GM06990 (cell line): ENCODE measurements around the gene ZNF462.

Experiments
- DNase-seq: peaks from one replicate; pipeline ENCODE4 v3.0.0-alpha.2; 2011; ENCODE audit not compliant: insufficient read length; ENCODE audit errors: extremely low read depth
- H3K27me3 ChIP-seq: replicated peaks from 2 replicates; pipeline ENCODE4 v1.6.0; 2011; ENCODE audit warnings: low read length; ENCODE audit not compliant: control insufficient read depth, insufficient read depth
- H3K36me3 ChIP-seq: 2 replicates; pipeline ENCODE4 v1.5.1; 2011; ENCODE audit warnings: low read length; ENCODE audit not compliant: control insufficient read depth, insufficient read depth
- H3K4me3 ChIP-seq: replicated peaks from 2 replicates; pipeline ENCODE4 v1.5.1; 2011; ENCODE audit warnings: low read depth, mild to moderate bottlenecking, control low read depth, low read length
- CTCF ChIP-seq: IDR thresholded peaks from 2 replicates; pipeline ENCODE4 v1.5.1; 2011; ENCODE audit warnings: low read length, control low read depth, mild to moderate bottlenecking, inconsistent platforms; ENCODE audit not compliant: insufficient read depth, poor library complexity, severe bottlenecking

ZNF462 gene

DNA sequence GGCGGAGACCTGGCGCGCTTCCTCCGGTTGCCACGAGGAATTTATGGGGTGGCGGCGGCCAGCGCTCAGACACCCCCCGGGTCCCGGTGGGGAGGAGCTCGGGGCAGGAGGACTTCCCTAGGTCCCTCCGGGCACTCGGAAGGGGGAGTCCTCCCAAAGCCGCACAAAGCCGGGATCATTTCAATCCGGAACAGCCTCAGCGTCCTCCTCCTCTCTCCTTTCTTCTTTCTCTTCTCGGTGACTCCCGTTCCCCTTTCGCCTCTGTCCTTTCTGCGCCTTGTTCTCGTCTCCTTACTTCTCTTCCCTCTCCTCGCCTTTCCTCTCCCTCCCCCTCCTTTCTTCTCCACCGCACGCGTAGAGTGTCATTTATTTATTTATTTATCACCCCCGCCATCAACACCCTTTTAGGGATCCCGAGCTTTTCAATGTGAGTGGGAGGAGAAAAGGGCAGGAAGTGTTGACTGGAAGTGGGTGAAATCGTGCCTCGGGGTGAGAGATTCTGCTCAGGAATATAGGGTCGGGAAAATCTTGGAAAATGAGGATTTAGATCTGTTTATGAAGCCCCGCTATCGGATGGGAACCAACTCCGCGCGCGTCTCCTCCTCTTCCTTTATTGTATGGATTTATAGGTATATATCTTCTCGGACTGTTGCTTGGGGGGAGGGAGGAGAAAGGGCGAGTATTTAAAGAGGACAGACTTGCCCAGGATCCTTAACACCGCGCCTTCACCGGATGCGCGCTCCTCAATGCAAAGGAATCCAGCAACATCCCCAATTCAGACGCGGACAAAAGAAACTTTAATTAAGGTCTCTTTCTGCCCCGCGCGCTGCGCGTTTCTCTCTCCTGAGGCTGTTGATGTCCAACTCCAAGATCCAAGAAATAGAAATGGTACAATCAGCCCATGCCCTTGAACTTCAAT is 2.0 kb upstream of the ZNF462 start:
- Histone ChIP-seq H3K36me3 (no peaks in the 10 kb centered on the region), H3K27me3 (peaks cover 1% of the 10 kb centered on the region; the same call in 1 of the 2 replicates), H3K4me3 (no peak overlapping the region)
- DNase-seq = no peak
- no peak for TF ChIP-seq CTCF

DNA sequence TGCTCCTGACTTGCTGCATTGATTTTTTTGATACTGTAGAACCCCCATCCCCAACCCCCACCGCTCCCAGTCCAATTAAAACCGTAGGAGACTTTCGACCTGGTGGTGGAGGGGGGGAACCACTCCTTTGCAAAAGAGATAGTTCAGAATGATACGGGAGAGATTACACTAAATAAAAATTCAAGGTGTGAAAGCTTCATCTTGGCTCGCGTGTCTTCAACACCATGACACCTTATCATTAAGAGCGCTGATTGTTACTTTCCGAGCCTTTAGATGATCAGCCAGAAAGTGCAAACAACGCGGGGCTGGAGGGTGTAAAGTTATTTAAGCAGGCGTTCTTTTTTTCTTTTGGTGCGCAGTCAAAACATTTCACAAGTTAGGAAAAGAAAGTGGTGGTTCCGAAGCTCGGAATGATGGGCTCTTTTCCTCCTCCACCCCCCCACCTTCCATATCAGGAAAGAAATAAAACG is 1.3 kb upstream of the ZNF462 start:
- Histone ChIP-seq H3K4me3 (no peak overlapping the region), H3K27me3 (peaks cover 1% of the 10 kb centered on the region; the same call in 1 of the 2 replicates), H3K36me3 (no peaks in the 10 kb centered on the region)
- DNase-seq = no peak
- no peak for TF ChIP-seq CTCF

GRCh38 chr9:106862110-106862820 is 701 bp upstream of the ZNF462 start:
- no peak overlapping the region for H3K4me3 ChIP-seq
- no peaks in the 10 kb centered on the region for H3K36me3 ChIP-seq
- TF ChIP-seq CTCF = no peak

GRCh38 chr9:106864373-106865143 is 1.6 kb downstream of the ZNF462 start:
- Histone ChIP-seq H3K36me3 (no peaks in the 10 kb centered on the region), H3K27me3 (peaks cover 1% of the 10 kb centered on the region; the same call in 1 of the 2 replicates), H3K4me3 (peak overlapping the region; percentile 75)
- no peak for TF ChIP-seq CTCF
- DNase-seq = no peak

More at GRCh38 chr9:106862110-106862820, 701 bp upstream of the ZNF462 start:
- peak; percentile 22 for DNase-seq
- peaks cover 1% of the 10 kb centered on the region; the same call in 1 of the 2 replicates for H3K27me3 ChIP-seq

GRCh38 chr9:106866243-106866642 is 3.3 kb downstream of the ZNF462 start:
- no peak for TF ChIP-seq CTCF
- H3K36me3 ChIP-seq = no peaks in the 10 kb centered on the region
- no peaks in the 10 kb centered on the region for H3K27me3 ChIP-seq
- DNase-seq = peak; percentile 11
- no peak overlapping the region for H3K4me3 ChIP-seq
